Endothelial cell of umbilical vein (primary cell): Measurements from ENCODE around the gene LRRC47. TPM values are rescaled to one million over a fixed set of nuclear protein-coding genes. Genes with fewer than 3 reads are reported as not detected.

Experiments
- BruUV-seq: library from RNA; stranded (reverse); fragments of 400-500 nt; replicated peaks from 2 replicates; lab custom pipeline; 2021; lab: Mats Ljungman, UMichigan
- CTCF ChIA-PET: fragments of 300-600, 350-600 bp; sonication (Branson Sonifier 250); formaldehyde crosslinking; loops from one replicate; lab custom pipeline; 2021; ENCODE audit warnings: antibody characterized with exemption, inconsistent platforms; lab: Charles Lee
- POLR2A ChIA-PET: fragments of 300-600, 350-600 bp; sonication (Branson Sonifier 250); formaldehyde crosslinking; loops from one replicate; lab custom pipeline; 2021; ENCODE audit warnings: antibody characterized with exemption, inconsistent platforms; lab: Charles Lee
- DNase-seq: peaks from one replicate; pipeline ENCODE4 v3.0.0-alpha.2; 2011; ENCODE audit warnings: low read depth, low spot score
- FAIRE-seq: peaks from 2 replicates; lab custom pipeline; 2011; peaks lifted over from hg19 to GRCh38; lab: Jason Lieb, UNC
- H2AFZ ChIP-seq: 2 replicates; pipeline ENCODE4 v1.6.0; 2012; ENCODE audit warnings: low read depth, low read length, control low read depth, inconsistent platforms
- H3K27ac ChIP-seq: 2 replicates; pipeline ENCODE4 v1.5.1; 2011; ENCODE audit warnings: low read depth, mild to moderate bottlenecking, control low read depth, low read length, moderate library complexity; ENCODE audit not compliant: insufficient read depth
- H3K27me3 ChIP-seq, 2 experiments: 2 replicates each; pipeline versions ENCODE4 v1.6.0 to v1.6.1; 2011; ENCODE audit warnings: low read length in 2 of 2, mixed read lengths in 1 of 2; ENCODE audit not compliant: control insufficient read depth in 2 of 2, insufficient read depth in 2 of 2
- H3K36me3 ChIP-seq, 2 experiments: 2 replicates in 1 of 2; 3 replicates in 1 of 2; pipeline ENCODE4 v1.5.1; 2011; ENCODE audit warnings: low read length in 2 of 2, mild to moderate bottlenecking in 1 of 2, moderate library complexity in 1 of 2; ENCODE audit not compliant: control insufficient read depth in 2 of 2, insufficient read depth in 2 of 2; ENCODE audit errors: extremely low read depth in 1 of 2
- H3K4me1 ChIP-seq: 3 replicates; pipeline ENCODE4 v1.5.1; 2011; ENCODE audit warnings: mild to moderate bottlenecking, low read length; ENCODE audit not compliant: control insufficient read depth, insufficient read depth; ENCODE audit errors: extremely low read depth
- H3K4me2 ChIP-seq: 2 replicates; pipeline ENCODE4 v1.6.1; 2011; ENCODE audit warnings: low read length, control low read depth, mixed read lengths; ENCODE audit not compliant: insufficient read depth
- H3K4me3 ChIP-seq, 3 experiments: fragments of 200-600 bp in 1 of 3; sonication (generic), shearing (Covaris generic) in 1 of 3; replicated peaks in 1 of 3; 2 replicates each; pipeline ENCODE4 v1.5.1; 2011 to 2016; ENCODE audit warnings: control low read depth in 3 of 3, low read length in 3 of 3, mild to moderate bottlenecking in 2 of 3, inconsistent platforms in 1 of 3, low read depth in 1 of 3, moderate library complexity in 1 of 3; ENCODE audit not compliant: insufficient read depth in 1 of 3
- H3K79me2 ChIP-seq: 2 replicates; pipeline ENCODE4 v1.6.0; 2012; ENCODE audit warnings: low read length, inconsistent platforms; ENCODE audit not compliant: control insufficient read depth, insufficient read depth
- H3K9ac ChIP-seq: replicated peaks from 2 replicates; pipeline ENCODE3; 2011; ENCODE audit warnings: low read length, control low read depth; ENCODE audit not compliant: insufficient read depth; ENCODE audit errors: extremely low read depth
- H3K9me1 ChIP-seq: replicated peaks from 3 replicates; pipeline ENCODE4 v1.6.0; 2011; ENCODE audit warnings: mild to moderate bottlenecking, low read length; ENCODE audit not compliant: control insufficient read depth, insufficient read depth; ENCODE audit errors: extremely low read depth
- H3K9me3 ChIP-seq: replicated peaks from 2 replicates; pipeline ENCODE4 v1.5.1; 2012; ENCODE audit warnings: low read length, inconsistent platforms; ENCODE audit not compliant: control insufficient read depth, insufficient read depth
- H4K20me1 ChIP-seq: replicated peaks from 2 replicates; pipeline ENCODE3; 2011; ENCODE audit warnings: mild to moderate bottlenecking, low read length; ENCODE audit not compliant: control insufficient read depth, insufficient read depth; ENCODE audit errors: extremely low read depth
- CTCF ChIP-seq, 2 donors: IDR thresholded peaks; 1 replicate in 1 of 2; 2 replicates in 1 of 2; pipeline ENCODE4 v1.5.1; 2011; ENCODE audit warnings: low read length in 2 of 2, mild to moderate bottlenecking in 2 of 2, moderate library complexity in 2 of 2, control low read depth in 1 of 2, inconsistent platforms in 1 of 2, low read depth in 1 of 2; ENCODE audit not compliant: insufficient read depth in 1 of 2; ENCODE audit errors: extremely low read depth in 1 of 2
- EZH2 ChIP-seq: IDR thresholded peaks from 2 replicates; pipeline ENCODE4 v1.6.1; 2012; ENCODE audit warnings: borderline replicate concordance, low read depth, mild to moderate bottlenecking, moderate library complexity, low read length, inconsistent platforms; ENCODE audit not compliant: severe bottlenecking
- FOS ChIP-seq: IDR thresholded peaks from 2 replicates; pipeline ENCODE4 v1.6.1; 2011; ENCODE audit warnings: mild to moderate bottlenecking, low read length, moderate library complexity, borderline replicate concordance; ENCODE audit not compliant: insufficient read depth
- GATA2 ChIP-seq: IDR thresholded peaks from 2 replicates; pipeline ENCODE4 v1.7.0; 2011; ENCODE audit warnings: low read depth, mild to moderate bottlenecking, moderate library complexity, mixed read lengths, low read length; ENCODE audit not compliant: insufficient read length, insufficient read depth
- JUN ChIP-seq: IDR thresholded peaks from 2 replicates; pipeline ENCODE4 v1.6.1; 2011; ENCODE audit warnings: borderline replicate concordance, low read depth; ENCODE audit not compliant: insufficient read length, insufficient read depth
- MAX ChIP-seq: IDR thresholded peaks from 2 replicates; pipeline ENCODE4 v1.6.1; 2011; ENCODE audit not compliant: insufficient read depth, insufficient read length
- MYC ChIP-seq: IDR thresholded peaks from one replicate; pipeline ENCODE4 v1.6.1; 2011; ENCODE audit warnings: mild to moderate bottlenecking, low read depth, low read length
- POLR2A ChIP-seq: IDR thresholded peaks from 2 replicates; pipeline ENCODE4 v1.6.1; 2012; ENCODE audit warnings: low read depth, mild to moderate bottlenecking, control low read depth, low read length
- POLR2AphosphoS5 ChIP-seq: IDR thresholded peaks from 2 replicates; pipeline ENCODE4 v1.6.1; 2012; ENCODE audit warnings: low read depth, mild to moderate bottlenecking, control low read depth, low read length, moderate library complexity; ENCODE audit not compliant: insufficient read depth
- dilution Hi-C: fragments of 300-500 bp; cut with MboI; formaldehyde crosslinking; loops from one replicate; pipeline ENCODE4 v1.15.0; 2019; ENCODE audit warnings: low sequenced_read_pairs; ENCODE audit not compliant: extremely low pct_ligation_motif_present
- intact Hi-C: fragments of 100-400 bp; cut with micrococcal nuclease; formaldehyde crosslinking; loops from one replicate; pipeline ENCODE4 v1.10.0; 2022
- polyA plus RNA-seq, 4 experiments: library from polyadenylated mRNA; depleted of rRNA in 3 of 4; stranded (reverse) in 3 of 4; unstranded in 1 of 4; fragments of >200 nt; gene quantifications; 2 replicates each; pipeline versions ENCODE4 v1.2.1 to v1.2.3, GENCODE V29; 2011 to 2012; ENCODE audit warnings: missing spikeins in 1 of 4
- total RNA-seq: library from RNA; stranded (reverse); gene quantifications from 2 replicates; pipeline ENCODE4 v1.2.3, GENCODE V29; 2021

LRRC47 gene
- total and polyA plus RNA-seq, 2 donors (not counting 3 experiments of a cell fraction or from before 2014, with no cell fraction given) = 23.7 to 42.5 TPM

GRCh38 chr1:3789421-3790300, 6.6 kb downstream of the LRRC47 start:
- CTCF ChIA-PET = no interaction called here

More at GRCh38 chr1:3789421-3790300, 6.6 kb downstream of the LRRC47 start:
- Histone ChIP-seq H3K9ac (no peak overlapping the region), H4K20me1 (no peaks in the 10 kb centered on the region), H3K27me3 (no peaks in the 10 kb centered on the region), H2AFZ (no peak overlapping the region), H3K9me3 (no peaks in the 10 kb centered on the region), H3K4me2 (no peak overlapping the region), H3K27ac (no peak overlapping the region), H3K36me3 (peaks cover 0 to 15% of the 10 kb centered on the region in 2 experiments), H3K4me1 (no peaks in the 10 kb centered on the region), H3K4me3 (no peak overlapping the region), H3K9me1 (no peaks in the 10 kb centered on the region), H3K79me2 (peaks cover 39% of the 10 kb centered on the region)
- DNase-seq = no peak
- dilution Hi-C loops (no loop called here), intact Hi-C loops (no loop called here)
- no TSS peak for BruUV-seq
- POLR2A ChIA-PET = no interaction called here
- no peak for FAIRE-seq
- TF ChIP-seq JUN (no peak), POLR2A (no peak), MAX (no peak), CTCF (IDR thresholded peaks at IDR 0.05; ENCODE audit: extremely low read depth in 1 of 2, insufficient read depth in 1 of 2, low read depth in 1 of 2, low read length in 2 of 2) (no peak), MYC (no peak), EZH2 (no peak), POLR2AphosphoS5 (no peak), GATA2 (no peak), FOS (no peak)
